GM04504 (cell line): ENCODE data around the gene EML3.
"Not testable (repeated sequence)": the region's sequence is repeated elsewhere in the genome, so short reads cannot be mapped to it uniquely, and the experiment has no call there.

Experiments used
- DNase-seq: peaks from one replicate; pipeline ENCODE4 v3.0.0-alpha.2; 2012; ENCODE audit warnings: low read depth

Gene EML3

GRCh38 chr11:62612366-62613290 lies at the start of gene EML3, which contains the start of gene ROM1:
Gene EML3 (minus strand): TSS chr11:62612775. CDS start chr11:62612457, 318 bp downstream.
Gene ROM1 (plus strand): TSS chr11:62613257. CDS start chr11:62613282, 25 bp downstream.
- DNase-seq: peak; percentile 62

GRCh38 chr11:62656796-62657429 lies 44.3 kb upstream of the EML3 start:
- no peak for DNase-seq

GRCh38 chr11:62654297-62654696 lies 41.7 kb upstream of the EML3 start:
- DNase-seq: no peak

GRCh38 chr11:62652161-62653006 lies 39.8 kb upstream of the EML3 start:
- no peak for DNase-seq

GRCh38 chr11:62650283-62650682 lies 37.7 kb upstream of the EML3 start:
- DNase-seq: not testable (repeated sequence)

- no peak for DNase-seq
Measured at GRCh38 chr11:62649486-62649885, 36.9 kb upstream of the EML3 start.

- no peak for DNase-seq
Measured at GRCh38 chr11:62648967-62649364, 36.4 kb upstream of the EML3 start.

- no peak for DNase-seq
Measured at GRCh38 chr11:62648185-62648966, 35.8 kb upstream of the EML3 start.

- peak; percentile 38 for DNase-seq
Measured at GRCh38 chr11:62647609-62648005, 35.0 kb upstream of the EML3 start.

GRCh38 chr11:62646825-62647608 lies 34.4 kb upstream of the EML3 start:
- no peak for DNase-seq

- peak; percentile 98 for DNase-seq
Measured at GRCh38 chr11:62645946-62646824, 33.6 kb upstream of the EML3 start, which contains the start of gene GANAB. Gene GANAB (minus strand): TSS chr11:62646613. CDS start chr11:62646599, 14 bp downstream.

GRCh38 chr11:62645671-62645945 lies 33.0 kb upstream of the EML3 start:
- DNase-seq: no peak

- no peak for DNase-seq
Measured at GRCh38 chr11:62644220-62644619, 31.6 kb upstream of the EML3 start.

- no peak for DNase-seq
Measured at GRCh38 chr11:62632492-62632891, 19.9 kb upstream of the EML3 start.

- DNase-seq: no peak
Measured at GRCh38 chr11:62627713-62628112, 15.1 kb upstream of the EML3 start.

GRCh38 chr11:62622476-62623089 lies 10.0 kb upstream of the EML3 start:
- DNase-seq: no peak

- DNase-seq: peak; percentile 97
Measured at GRCh38 chr11:62621567-62622470, 9.2 kb upstream of the EML3 start, which contains the start of gene B3GAT3. Gene B3GAT3 (minus strand): TSS chr11:62621986. CDS start chr11:62621947, 39 bp downstream.

GRCh38 chr11:62621027-62621566 lies 8.5 kb upstream of the EML3 start:
- DNase-seq: no peak
